ENCODE data around the gene ARHGEF17.

GRCh38 chr11:73406619-73407018 is 98.5 kb downstream of the ARHGEF17 start:
- no peak for TF ChIP-seq CTCF (IDR thresholded peaks at IDR 0.05)
- TF ChIP-seq POLR2AphosphoS5 (IDR thresholded peaks at IDR 0.05) = no peak
- TF ChIP-seq POLR2A (IDR thresholded peaks at IDR 0.05) = no peak

Measured in stomach (tissue), 4 donors.